GM18873 (cell line): ENCODE measurements around the gene MLXIPL.
"Not testable (repeated sequence)": the region's sequence is repeated elsewhere in the genome, so short reads cannot be mapped to it uniquely, and the experiment has no call there.

ENCODE experiments used
- ATAC-seq: cut with Tn5 transposase; IDR thresholded peaks from one replicate; pipeline ENCODE4 v1.9.1; 2021; ENCODE audit warnings: mild to moderate bottlenecking, moderate library complexity, moderate number of reproducible peaks; ENCODE audit not compliant: unreplicated experiment, low FRiP score

Gene MLXIPL

DNA sequence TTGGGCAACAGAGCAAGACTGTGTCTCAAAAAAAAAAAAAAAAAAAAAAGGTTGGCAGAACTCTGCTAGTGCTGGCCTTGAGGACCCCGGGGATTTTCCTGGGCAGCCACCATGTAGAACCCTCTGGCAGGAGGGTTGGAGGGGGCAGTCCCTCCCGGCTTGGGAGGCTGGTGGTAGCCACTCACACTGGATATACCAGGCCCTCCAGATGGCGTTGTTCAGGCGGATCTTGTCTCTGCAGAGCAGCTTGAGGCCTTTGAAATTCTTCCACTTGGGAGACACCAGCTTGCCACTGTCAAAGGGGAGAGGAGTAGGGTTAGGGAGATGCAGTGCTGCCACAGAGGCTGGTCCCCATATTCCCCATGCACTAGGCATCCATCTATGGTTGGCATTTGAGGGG, 8.4 kb downstream of the MLXIPL start:
- no peak for ATAC-seq

DNA sequence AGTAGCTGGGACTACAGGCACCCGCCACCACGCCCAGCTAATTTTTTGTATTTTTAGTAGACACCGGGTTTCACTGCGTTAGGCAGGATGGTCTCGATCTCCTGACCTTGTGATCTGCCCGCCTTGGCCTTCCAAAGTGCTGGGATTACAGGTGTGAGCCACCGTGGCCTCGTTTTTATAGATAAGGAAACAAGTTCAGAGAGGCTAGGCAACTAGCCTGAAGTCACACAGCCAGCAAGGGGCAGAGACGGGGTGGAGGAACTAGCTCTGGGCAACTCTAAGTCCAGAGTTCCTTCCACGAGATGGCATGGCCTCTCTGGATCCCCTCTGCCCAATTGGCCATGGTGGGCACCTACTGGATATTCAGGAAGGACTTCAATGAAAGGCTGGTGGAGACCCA, 9.4 kb downstream of the MLXIPL start:
- not testable (repeated sequence) for ATAC-seq

DNA sequence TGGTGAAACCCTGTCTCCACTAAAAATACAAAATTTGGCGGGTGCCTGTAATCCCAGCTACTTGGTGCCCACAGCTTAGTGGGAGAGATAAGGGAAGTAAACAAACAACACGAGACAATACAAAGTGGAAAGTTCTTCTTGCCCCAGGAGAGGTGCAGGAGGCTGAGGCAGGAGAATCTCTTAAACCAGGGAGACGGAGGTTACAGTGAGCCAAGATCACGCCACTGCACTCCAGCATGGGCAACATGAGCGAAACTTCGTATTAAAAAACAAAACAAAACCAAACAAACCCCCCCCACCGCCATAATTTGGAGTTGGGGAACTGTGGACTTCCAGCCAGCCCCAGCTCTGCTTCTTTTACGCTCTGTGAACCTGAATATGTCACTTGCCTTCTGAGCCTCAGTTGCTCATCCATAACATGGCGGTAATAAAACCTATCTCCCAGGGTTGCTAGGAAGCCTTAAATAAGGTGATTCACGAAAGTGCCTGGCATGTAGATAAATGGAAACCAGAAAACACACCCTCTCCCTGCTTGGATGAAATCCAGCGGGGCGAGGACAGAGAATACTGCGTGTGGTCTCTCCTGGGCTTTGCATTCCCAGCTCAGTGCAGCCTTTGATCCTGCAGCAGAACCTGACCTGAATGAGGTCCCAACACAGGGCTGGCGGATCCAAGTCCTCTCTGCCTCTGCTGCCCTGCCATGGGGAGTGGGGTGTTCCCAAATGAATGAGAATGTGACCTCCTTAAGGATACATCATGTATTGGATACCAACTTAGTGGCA, 10.2 kb downstream of the MLXIPL start:
- no peak for ATAC-seq

DNA sequence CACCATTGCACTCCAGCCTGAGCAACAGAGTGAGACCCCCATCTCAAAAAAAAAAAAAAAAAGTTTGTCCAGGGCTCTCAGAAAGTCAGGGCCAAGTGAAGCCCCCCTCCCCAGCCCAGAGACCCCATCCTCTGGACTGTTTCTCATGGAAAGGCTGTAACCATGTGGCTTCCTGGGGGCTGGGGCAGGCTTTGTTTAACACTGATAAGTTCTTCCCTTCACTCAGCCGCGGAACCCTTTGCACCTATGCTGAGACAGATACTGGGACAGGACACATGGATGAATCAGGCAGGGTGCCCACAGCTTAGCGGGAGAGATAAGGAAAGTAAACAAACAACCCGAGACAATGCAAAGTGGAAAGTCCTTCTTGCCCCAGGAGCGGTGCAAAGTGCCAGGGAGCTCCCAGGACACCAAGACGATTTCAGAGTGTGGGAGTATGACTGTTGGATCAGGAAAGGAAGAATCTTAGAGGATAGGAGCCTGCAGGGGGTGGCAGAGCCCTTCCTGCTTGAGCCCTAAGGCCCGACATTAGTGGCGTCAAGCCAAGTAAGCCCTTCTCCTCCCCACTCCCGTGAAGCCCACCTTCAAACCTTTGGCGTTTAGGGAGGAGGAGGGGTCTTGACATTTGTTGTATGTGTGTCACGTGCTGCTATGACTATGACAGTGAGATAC, 11.6 kb downstream of the MLXIPL start:
- no peak for ATAC-seq

DNA sequence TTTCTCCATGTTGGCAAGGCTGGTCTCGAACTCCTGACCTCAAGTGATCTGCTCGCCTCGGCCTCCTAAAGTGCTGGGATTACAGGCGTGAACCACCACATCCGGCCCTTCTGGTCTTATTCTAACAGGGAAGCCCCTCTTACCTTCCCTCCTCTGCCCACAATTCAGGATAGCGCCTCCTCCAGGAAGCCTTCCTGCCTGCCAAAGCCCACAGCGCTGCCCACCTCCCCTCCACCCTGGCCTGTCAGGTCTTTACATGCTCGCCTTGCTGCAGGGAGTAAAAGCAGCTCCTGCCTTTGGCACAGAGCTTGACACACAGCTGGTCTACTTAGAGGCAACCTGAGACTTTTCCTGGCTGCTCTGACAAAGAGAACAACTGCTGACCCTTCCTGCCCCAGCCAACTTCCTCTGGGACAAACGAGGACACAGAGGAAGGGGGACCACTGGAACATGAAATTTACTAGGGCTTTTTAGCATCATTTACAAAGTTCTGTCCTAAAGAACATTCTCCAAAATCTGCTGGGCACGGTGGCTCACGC, 13.2 kb downstream of the MLXIPL start:
- ATAC-seq = no peak

DNA sequence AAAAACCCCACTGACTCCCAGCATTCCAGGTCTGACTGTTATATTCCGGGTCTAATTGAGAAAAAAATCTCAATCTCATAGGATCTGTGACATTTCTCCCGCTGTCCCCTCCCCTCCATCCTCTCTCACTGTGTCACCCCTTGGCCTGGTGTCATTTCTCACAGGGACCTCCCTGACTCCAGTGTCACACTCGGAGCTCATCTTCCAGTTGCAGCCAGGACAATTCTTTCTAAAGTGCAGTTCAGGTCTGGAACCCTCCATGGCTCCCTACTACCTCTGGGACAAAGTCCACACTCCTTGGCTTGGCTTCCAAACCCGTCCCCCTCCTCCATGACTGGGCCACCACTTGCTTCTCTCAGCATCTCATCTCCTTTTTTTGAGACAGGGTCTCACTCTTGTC, 14.2 kb downstream of the MLXIPL start:
- no peak for ATAC-seq

DNA sequence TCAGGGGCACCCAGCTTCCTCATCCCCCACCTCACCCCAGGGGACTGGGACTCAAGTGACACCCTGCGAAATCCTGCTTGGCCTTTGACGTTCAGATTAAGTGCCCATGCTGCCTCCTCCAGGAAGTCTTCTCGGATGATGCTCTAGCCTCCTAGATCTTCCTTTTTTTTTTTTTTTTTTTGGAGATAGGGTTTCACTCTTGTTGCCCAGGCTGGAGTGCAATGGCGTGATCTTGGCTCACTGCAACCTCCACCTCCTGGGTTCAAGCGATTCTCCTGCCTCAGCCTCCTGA, 16.7 kb downstream of the MLXIPL start:
- not testable (repeated sequence) for ATAC-seq

DNA sequence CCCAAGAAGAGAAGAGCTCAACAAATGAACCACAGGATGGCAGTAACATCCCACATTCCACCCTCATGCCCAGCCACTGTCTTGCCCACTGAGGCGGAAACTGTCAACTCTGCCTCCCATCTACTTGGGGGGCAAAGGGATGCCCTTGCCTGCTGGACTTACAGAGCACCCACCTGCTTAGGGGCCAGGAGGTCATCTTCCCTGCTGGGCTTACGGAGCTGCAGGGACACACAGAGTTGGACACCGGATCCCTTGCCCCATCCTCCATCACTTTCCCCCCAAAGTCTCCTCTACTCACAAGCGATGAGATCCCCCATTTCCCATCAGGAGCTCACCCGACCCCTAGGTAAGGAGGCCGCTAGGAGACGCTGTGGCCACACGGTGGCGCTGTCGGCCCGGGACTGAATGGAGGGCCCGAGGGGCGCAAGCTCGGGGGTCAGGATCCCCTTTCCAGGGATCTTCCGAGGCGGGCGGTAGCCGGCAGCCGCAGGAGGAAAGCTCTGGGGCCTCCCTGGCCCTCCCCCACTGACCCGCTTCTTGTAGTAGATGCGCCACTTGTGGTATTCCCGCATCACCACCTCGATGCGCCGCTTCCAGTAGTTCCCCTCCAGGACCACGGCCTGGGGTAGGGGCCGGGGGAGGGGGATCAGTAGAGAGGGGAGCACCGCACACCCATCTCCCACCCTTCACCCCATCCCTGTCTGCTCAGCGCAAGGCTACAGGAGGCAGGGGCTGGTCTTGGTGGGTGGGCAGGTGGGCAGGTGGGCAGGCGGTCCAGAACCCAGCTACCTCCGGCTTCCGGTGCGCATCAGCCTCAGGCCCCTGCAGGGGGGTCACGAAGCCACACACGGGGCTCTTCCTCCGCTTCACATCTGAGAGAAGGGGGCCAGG, 17.3 kb downstream of the MLXIPL start:
- no peak for ATAC-seq

DNA sequence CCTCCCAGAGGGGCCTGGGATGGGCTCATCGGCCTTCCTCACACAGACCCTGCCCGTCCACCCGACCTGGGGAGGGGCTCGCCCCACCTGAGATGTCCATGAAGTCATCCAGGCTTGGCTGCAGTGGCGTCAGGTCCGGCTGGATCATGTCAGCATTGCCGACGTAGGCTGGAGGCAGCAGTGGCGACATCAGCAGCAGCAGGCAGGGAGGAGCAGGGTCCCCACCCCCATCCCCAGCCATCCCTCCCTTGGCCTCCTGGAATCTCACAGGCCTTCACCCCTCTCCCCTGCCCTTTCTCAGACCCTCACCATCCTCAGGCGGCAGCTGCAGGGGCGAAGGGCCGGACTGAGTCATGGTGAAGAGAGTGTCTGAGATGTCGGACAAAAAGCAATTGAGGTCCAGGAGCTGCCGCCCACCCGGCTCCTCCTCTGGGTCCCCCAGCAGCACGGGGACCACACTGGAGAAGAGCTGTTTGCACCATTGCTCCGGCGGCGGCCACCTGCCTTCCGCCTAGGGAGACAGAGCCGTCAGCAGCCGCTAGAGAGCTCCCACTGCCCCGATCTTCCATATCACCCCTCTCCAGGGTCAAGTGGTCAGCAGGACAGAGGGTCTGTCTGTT, 18.6 kb downstream of the MLXIPL start:
- ATAC-seq = no peak

DNA sequence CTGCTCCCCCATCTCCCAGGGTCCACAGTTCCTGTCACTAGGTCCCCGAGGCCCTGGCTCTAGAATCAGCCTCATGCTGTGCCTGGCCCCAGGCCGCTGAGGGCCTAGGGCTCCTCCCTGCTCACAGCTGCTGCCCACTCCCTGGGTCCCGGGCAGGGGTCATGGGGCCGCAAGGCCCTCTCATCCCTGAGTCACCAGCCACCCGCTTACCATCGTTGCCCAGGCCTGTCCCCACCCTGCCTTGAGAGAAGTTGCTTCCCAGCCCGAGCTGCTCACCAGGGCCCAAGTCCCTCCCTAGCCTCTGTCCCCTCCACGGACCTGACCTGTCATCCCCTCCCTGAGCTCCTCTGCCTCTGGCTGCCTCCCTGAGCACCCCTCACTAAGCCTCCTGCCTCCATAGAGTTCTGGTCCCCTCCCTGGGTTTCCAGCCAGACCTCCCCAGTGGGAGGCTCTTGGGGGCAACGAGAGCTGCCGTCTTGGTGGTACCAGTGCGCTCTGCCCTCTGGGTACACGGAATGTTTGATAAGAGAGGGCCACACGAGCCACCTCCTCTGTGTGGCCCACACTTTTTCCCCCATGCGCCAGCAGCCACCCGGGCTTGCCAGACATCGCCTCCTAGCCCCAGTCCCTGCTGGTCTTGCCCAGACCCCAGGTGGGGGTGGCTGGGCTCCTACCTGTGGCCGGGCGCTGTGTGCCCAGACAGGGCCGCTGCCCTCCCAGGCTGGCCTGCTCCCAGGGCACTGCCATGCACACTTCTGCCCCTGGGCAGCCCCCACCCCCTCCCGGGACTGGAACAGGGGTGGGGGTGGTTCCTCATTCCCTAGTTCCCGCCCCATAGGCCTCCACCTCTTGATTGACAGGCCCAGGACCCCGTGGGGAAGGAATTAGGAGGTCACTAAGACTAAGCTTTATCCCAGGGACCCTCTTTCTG, 21.3 kb downstream of the MLXIPL start:
- no peak for ATAC-seq

DNA sequence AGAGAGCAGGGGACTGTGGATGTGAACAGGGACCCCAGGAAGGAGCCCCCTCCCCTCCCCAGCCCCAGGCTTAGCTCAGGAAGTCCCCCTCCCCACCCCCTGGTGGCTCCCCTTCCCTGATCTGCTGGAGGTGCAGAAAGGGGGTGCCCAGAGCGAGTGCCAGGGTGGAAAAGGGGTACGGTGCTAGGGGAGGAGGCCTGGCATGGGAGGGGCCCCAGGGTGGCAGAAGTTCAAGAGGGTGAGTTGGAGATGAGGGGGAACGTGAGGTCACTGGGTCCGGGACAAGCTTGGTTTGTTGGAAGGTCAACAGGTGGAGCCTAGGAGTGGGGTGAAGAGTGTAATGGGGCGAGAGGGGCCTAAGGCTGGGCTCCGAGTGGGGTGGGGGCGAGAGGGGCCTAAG, 24.4 kb downstream of the MLXIPL start:
- ATAC-seq = no peak

DNA sequence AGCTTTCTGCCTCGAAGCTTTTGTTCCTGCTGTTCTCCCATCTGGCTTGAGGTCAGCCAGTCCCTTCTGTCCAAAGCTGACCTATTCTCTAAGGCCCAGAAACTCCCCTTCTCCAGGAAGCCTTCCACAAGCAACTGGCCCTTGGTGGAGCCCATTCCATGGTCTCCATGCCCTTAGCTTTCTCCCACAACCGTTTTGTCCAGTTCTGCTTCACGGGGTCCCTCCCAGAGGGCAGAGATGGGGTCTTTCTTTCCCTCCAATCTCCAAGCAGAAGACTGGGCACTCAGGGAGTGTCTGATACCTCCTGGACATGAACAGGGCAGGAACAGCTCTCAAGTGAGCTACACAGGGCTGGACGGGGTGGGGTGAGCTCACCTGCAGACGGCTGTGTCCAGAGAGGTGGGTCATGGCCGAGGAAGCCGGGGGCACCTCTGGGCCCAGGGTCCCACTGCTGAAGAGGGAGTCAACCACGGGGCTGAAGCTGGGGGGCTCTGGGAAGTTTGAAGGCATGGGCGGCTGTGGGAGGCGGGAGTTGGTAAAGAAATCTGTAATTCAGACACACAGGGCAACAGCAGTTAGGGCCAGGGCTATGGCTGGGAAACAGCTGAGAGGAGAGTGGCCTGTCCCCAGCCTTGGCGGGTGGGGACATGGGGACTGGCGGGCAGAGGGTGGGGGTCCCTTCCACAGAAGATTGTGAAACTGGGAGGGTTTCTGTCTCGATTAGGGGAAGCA, 25.0 kb downstream of the MLXIPL start:
- no peak for ATAC-seq

DNA sequence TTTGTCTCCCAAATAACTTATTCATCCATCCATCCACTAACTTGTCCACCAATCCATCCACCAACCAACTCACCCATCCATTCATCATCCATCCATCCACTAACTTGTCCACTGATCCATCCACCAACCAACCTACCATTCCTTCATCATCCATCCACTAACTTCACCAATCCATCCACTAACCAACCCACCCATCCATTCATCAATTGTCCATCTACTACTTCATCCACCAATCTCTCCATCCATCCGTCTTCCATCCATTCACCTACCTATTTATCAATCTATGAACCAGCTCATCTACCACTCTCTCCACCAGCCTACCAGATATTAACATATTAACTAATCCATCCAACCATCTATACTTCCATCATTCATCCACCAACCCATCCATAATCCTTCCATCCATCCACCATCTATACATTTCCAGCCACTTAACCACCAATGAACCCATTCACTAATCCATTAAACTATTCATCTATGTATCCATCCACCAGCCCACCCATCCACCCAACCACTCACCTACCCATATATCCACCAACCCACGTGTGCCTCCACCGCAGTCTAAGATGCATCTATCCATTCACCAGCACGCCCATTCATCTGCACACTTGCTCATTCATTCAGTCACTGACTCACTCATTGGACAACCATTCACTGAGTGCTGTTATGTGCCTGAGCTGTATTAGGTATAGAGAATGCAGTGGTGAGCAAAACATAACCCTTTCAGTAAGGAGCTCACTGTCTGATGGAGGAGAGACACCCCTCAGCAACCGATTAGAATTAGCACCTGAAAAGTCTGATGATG, 26.1 kb downstream of the MLXIPL start:
- ATAC-seq = no peak

DNA sequence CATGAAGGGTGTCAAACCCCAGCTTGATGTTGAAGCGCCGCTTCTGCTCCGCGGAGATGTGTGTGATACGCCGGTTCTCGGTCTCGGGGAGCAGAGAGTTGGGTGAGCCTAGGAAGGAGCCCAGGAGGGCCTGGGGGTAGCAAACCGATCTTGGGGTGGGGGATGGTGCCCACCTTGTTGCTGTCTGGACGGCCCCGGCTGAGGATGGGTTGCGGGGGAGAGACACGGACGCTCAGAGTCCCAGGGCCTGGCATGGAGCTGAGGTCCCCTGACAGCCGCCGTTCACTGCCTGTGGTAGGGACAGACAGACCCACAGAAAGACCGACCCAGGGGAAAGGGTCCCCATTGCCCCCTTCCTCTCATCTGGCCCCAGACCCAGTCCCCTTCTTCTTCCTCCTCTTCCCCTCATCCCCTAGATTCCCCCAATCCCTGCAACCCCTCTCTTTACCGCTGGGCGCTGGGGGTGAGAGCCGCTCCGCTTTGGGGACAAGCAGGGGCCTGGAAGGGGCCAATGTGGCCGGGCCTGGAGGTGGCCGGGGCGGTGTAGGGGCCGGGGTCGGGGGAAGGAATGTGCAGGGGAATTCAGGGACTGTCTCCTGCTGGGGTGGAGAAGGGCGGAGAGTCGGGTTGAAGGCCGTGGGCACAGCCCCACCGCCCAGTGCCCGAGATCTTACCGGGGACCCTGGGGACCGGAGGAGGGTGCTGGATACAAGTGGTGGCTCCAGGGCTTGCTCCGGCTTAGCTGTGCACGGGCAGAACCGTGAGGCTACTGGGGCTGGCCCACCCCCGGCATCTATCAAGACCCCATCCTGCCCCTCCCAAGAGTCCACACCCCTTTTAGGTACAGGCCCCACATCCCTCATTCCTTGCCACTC, 27.9 kb downstream of the MLXIPL start:
- no peak for ATAC-seq

DNA sequence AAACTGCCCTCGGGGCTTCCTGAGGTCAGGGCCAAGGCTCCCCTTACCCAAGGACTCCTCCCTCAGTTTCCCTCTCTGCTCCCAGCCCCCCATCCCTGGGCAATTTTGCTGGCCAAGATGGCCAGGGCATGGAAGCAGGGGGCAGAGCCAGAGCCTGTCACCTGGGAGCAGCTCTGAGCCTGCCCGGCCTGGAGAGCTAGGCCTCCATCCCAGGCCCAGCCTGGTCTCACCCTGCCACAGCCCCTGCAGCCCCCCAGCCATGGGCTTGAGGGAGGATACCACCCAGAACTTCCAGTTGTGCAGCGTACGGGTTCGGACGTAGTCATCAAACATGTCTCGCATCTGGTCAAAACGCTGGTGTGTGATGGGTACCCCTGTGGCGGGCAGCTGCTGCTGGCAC, 29.0 kb downstream of the MLXIPL start:
- no peak for ATAC-seq

DNA sequence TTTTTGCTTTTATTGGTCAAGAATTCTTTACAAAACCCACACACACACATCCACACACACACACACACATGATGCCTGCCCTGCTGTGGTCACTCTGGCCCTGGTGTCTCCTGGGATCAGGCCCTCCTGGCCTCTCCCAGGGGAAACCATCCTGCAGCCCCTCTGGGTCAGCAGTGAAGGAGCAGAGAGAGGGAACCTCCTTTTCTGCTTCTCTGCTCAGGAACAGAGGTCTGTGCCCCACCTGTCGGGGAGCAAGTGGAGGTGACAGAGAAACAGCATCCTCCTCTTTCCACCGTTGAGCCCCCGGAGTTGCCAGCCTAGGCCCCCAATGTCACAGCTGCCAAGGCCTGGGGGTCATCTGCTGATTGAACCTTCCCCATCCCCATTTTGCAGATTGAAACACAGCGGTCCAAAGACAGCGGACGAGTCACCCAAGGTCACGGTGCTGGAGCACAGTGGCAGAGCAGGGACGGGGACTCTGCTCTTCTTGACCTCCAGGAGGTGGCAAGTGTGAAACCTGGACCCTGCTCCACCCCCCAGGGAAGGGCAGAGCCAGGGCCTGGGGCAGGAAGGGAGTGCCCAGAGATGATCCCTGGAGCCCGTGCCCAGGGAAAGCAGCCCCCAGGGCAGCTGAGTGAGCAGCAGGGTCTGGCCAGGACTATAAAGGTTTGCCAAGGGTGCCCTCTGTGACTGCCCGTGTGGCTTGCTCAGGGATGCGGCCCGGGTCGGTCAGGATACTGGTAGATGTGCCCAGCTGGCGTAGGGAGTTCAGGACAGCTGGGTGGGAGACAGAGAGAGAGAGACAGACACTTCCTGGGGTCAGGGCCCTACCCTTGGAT, 30.9 kb downstream of the MLXIPL start:
- no peak for ATAC-seq
